GM06990 (cell line): ENCODE data around the gene DUSP7.

Experiments used
- DNase-seq: peaks from one replicate; pipeline ENCODE4 v3.0.0-alpha.2; 2011; ENCODE audit not compliant: insufficient read length; ENCODE audit errors: extremely low read depth
- H3K27me3 ChIP-seq: replicated peaks from 2 replicates; pipeline ENCODE4 v1.6.0; 2011; ENCODE audit warnings: low read length; ENCODE audit not compliant: control insufficient read depth, insufficient read depth
- H3K36me3 ChIP-seq: 2 replicates; pipeline ENCODE4 v1.5.1; 2011; ENCODE audit warnings: low read length; ENCODE audit not compliant: control insufficient read depth, insufficient read depth
- H3K4me3 ChIP-seq: replicated peaks from 2 replicates; pipeline ENCODE4 v1.5.1; 2011; ENCODE audit warnings: low read depth, mild to moderate bottlenecking, control low read depth, low read length
- TF ChIP-seq, protein P1 (sequence below): IDR thresholded peaks from 2 replicates; pipeline ENCODE4 v1.5.1; 2011; ENCODE audit warnings: low read length, control low read depth, mild to moderate bottlenecking, inconsistent platforms; ENCODE audit not compliant: insufficient read depth, poor library complexity, severe bottlenecking

Gene DUSP7

DNA sequence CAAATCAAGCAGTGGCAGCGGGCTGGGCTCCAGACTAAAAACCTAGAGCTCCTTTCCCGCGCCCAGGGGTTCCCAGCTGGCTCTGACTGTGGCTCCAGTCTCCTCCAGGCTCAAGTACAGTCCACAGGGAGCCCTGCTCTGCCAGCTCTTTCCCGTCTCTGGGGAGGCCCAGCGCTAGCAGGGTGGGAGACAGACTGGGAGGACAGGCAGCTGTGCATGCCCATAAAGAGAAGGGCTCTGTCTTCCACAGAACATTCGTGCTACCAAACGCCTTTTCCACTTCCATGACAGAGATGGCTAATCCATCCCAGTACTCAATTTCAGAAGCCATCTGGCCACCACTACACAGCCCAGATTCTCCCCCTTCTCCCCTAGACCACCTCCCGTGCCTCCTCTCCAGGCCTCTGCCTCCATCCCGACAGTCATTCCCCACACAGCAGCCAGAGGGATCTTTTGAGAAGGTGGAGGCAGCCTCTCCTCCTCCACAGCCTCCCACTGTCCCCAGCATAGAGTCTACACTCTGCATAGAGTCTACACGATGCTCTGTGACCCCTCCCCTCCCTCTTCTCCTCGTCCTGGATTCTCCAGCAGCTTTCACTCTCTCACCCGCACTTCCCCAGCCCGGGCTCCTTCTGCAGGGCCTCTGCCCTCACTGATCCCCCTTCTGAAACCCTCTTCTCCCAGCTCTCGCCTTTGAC, 6.8 kb upstream of the DUSP7 start:
- no peaks in the 10 kb centered on the region for H3K27me3 ChIP-seq
- DNase-seq = no peak
- TF ChIP-seq, protein P1, sequence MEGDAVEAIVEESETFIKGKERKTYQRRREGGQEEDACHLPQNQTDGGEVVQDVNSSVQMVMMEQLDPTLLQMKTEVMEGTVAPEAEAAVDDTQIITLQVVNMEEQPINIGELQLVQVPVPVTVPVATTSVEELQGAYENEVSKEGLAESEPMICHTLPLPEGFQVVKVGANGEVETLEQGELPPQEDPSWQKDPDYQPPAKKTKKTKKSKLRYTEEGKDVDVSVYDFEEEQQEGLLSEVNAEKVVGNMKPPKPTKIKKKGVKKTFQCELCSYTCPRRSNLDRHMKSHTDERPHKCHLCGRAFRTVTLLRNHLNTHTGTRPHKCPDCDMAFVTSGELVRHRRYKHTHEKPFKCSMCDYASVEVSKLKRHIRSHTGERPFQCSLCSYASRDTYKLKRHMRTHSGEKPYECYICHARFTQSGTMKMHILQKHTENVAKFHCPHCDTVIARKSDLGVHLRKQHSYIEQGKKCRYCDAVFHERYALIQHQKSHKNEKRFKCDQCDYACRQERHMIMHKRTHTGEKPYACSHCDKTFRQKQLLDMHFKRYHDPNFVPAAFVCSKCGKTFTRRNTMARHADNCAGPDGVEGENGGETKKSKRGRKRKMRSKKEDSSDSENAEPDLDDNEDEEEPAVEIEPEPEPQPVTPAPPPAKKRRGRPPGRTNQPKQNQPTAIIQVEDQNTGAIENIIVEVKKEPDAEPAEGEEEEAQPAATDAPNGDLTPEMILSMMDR = no peak
- no peak overlapping the region for H3K4me3 ChIP-seq
- H3K36me3 ChIP-seq = no peaks in the 10 kb centered on the region

DNA sequence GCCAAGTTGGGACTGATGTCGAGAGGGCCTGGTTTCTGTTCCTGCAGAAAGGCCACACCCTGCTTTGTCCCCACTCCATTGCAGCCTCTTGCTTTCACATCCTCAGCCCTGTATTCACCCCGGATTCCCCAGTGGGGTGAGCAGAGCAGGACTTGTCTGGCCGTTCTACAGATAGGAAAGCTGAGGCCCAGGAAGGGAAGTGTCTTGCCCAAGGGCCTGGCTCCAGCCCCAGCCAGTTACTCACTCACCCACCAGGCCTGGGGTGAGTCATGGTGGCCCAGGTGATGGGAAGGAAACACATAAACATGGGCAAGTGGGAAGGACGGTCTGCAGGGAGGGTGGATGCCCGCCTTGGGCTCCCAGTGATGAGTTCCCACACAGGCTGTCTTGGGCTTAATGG, 6.1 kb upstream of the DUSP7 start:
- Histone ChIP-seq H3K36me3 (no peaks in the 10 kb centered on the region), H3K4me3 (no peak overlapping the region), H3K27me3 (no peaks in the 10 kb centered on the region)
- DNase-seq = no peak
- TF ChIP-seq, protein P1 = no peak

DNA sequence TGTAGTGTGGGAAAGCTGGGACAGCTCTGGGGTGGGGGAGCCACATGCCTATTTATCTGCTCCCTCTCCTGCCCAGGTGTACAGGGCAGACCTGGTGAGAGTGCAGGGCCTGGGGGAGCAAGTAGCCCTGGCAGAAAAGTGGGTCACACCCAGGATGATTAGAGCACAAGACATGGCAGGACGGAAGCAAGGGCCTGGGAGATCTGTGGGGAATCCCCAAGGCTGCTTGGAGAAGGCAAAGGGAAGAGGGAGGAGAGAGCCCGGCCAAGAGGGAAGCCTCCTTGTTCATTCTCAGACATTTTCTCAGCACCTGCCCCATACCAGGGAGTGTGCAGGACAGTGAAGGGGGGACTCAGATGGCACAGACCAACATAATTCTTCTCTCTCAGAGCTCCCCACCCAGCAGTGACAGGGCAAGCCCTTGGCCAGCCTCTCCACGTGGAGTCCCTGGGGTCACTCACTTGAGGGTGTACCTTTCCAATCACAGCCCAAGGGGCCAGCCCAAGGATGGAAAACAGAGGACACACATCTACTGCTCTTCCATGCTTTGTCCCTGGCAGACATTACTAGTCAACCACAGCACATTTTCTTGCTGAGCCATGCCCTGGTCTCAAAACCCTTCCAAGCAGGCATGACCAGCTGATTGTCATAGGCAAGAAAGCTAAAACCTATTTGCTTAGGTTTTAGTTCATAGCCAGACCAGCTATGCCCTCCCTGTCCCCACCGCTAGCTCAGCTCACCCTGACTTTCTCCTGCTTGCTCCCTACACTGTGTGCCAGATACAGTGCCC, 4.9 kb upstream of the DUSP7 start:
- TF ChIP-seq, protein P1 = no peak
- Histone ChIP-seq H3K4me3 (no peak overlapping the region), H3K36me3 (no peaks in the 10 kb centered on the region), H3K27me3 (no peaks in the 10 kb centered on the region)
- no peak for DNase-seq

DNA sequence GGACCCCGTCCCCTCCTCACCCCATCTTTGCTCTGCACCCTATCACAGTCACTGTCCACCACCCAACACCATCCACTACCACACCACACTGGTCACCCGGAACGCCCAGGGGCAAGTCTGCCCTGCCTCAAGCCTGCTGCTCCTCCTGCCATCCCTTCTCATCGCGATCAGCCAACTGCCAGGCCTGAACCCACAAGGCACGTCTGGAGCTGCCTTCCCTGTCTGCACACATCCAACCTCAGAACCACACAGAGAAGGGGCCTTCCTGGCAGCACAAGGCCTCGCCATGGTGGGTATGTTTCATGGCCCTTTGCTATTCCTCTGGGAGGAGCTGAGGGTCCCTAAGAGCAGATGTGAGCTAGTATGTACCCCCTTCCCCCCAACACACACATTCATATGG, 3.4 kb upstream of the DUSP7 start:
- TF ChIP-seq, protein P1 = no peak
- H3K4me3 ChIP-seq = no peak overlapping the region
- DNase-seq = no peak
- H3K36me3 ChIP-seq = no peaks in the 10 kb centered on the region
- H3K27me3 ChIP-seq = no peaks in the 10 kb centered on the region

DNA sequence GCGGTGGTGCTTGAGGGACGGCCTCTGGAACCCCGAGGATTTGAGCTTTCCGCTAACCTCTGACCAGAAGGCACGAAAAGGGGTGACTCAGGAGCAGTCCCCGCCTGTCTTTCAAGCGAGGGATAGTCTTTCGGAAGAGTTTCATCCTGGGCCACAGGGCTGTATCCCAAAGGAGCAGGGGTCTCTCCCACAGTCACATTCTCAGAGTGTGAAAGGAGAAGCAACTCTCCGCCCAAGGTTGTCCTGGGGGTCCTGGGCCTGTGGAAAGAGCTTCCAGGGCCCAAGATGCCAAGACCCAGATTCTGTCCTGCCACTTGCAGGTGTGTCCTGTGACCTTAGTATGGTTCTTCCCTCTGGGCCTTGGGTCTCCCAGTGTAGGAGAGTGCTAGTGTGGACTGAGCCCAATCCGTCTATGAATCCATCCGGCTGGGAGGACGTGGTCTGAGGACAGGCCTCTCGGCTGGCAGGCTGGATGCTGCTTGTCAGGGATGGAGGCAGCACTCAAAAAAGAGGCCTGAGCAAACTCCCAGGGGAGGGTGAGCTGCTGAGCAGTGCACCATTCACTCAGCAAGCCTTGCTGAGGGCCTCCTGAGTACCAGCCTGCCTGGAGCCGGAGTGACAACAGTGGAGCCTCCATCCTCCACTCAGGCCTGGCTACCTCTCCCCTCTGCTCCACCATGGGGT, 1.6 kb upstream of the DUSP7 start:
- peaks cover 2% of the 10 kb centered on the region; the same call in 1 of the 2 replicates for H3K36me3 ChIP-seq
- H3K27me3 ChIP-seq = no peaks in the 10 kb centered on the region
- TF ChIP-seq, protein P1 = no peak
- peak overlapping the region; percentile 33 for H3K4me3 ChIP-seq
- no peak for DNase-seq
